Panc1 (cell line): ENCODE measurements around the gene AADACL2. TPM values are rescaled to one million over a fixed set of nuclear protein-coding genes. Genes with fewer than 3 reads are reported as not detected.

Experiments used
- ATAC-seq: fragments of 200-7000 bp; cut with Tn5 transposase; 2 replicates; pipeline ENCODE4 v1.9.1; 2020; ENCODE audit warnings: mild to moderate bottlenecking, moderate library complexity
- BruUV-seq: library from RNA; stranded (reverse); fragments of 400-500 nt; replicated peaks from 2 replicates; lab custom pipeline; 2021; lab: Mats Ljungman, UMichigan
- CTCF ChIA-PET: fragments of 300-600 bp; sonication (Branson Sonifier 250); formaldehyde crosslinking; loops from one replicate; lab custom pipeline; 2022; ENCODE audit warnings: antibody characterized with exemption; lab: Charles Lee
- POLR2A ChIA-PET: fragments of 300-600 bp; sonication (Branson Sonifier 250); formaldehyde crosslinking; loops from one replicate; lab custom pipeline; 2022; ENCODE audit warnings: antibody characterized with exemption; lab: Charles Lee
- DNase-seq: peaks from one replicate; pipeline ENCODE4 v3.0.0-alpha.2; 2010; ENCODE audit warnings: low read depth, low spot score
- H3K27ac ChIP-seq: 2 replicates; pipeline ENCODE4 v1.5.1; 2011; ENCODE audit warnings: mild to moderate bottlenecking, low read length, inconsistent platforms
- H3K27me3 ChIP-seq: fragments of 200-500 bp; sonication (Bioruptor generic); 2 replicates; pipeline ENCODE4 v1.6.0; 2014; ENCODE audit warnings: low read length, inconsistent platforms; ENCODE audit not compliant: control insufficient read depth, insufficient read depth
- H3K36me3 ChIP-seq: fragments of 200-500 bp; sonication (Bioruptor generic); 2 replicates; pipeline ENCODE4 v1.5.1; 2014; ENCODE audit warnings: inconsistent platforms, mild to moderate bottlenecking, low read length, moderate library complexity; ENCODE audit not compliant: control insufficient read depth, insufficient read depth
- H3K4me1 ChIP-seq: 2 replicates; pipeline ENCODE4 v1.5.1; 2011; ENCODE audit warnings: inconsistent platforms, mild to moderate bottlenecking, low read length, moderate library complexity; ENCODE audit not compliant: control insufficient read depth, insufficient read depth
- H3K4me3 ChIP-seq, 2 experiments: 2 replicates each; pipeline ENCODE4 v1.5.1; 2011 to 2012; ENCODE audit warnings: low read depth in 2 of 2, low read length in 2 of 2, mild to moderate bottlenecking in 2 of 2, inconsistent platforms in 1 of 2, moderate library complexity in 1 of 2
- H3K9me3 ChIP-seq: fragments of 200-500 bp; sonication (Bioruptor generic); 2 replicates; pipeline ENCODE4 v1.5.1; 2014; ENCODE audit warnings: low read depth, mild to moderate bottlenecking, inconsistent platforms, low read length, moderate library complexity; ENCODE audit not compliant: control insufficient read depth, insufficient read depth
- CTCF ChIP-seq: fragments of 450-650 bp; IDR thresholded peaks from 2 replicates; pipeline ENCODE4 v1.5.1; 2017; ENCODE audit warnings: mild to moderate bottlenecking
- POLR2AphosphoS5 ChIP-seq: IDR thresholded peaks from 2 replicates; pipeline ENCODE4 v1.6.1; 2012; ENCODE audit warnings: mild to moderate bottlenecking, low read depth, low read length, moderate library complexity
- REST ChIP-seq, 2 experiments: IDR thresholded peaks; 2 replicates each; pipeline ENCODE4 v1.6.1; 2011 to 2012; ENCODE audit warnings: low read depth in 2 of 2, control low read depth in 1 of 2, low read length in 1 of 2, mild to moderate bottlenecking in 1 of 2, moderate library complexity in 1 of 2; ENCODE audit not compliant: insufficient read depth in 1 of 2
- SIN3A ChIP-seq: IDR thresholded peaks from 2 replicates; pipeline ENCODE4 v1.6.1; 2012; ENCODE audit warnings: low read depth, mild to moderate bottlenecking, low read length, moderate library complexity, borderline replicate concordance; ENCODE audit not compliant: insufficient read depth
- TCF7L2 ChIP-seq: IDR thresholded peaks from 2 replicates; pipeline ENCODE4 v1.6.1; 2011; ENCODE audit warnings: mild to moderate bottlenecking, low read depth, low read length, inconsistent platforms
- in situ Hi-C: cut with HindIII; loops from 2 replicates; pipeline ENCODE4 v1.10.0; 2016; ENCODE audit warnings: low sequenced_read_pairs, low pct_unique_long_range_greater_than_20kb
- intact Hi-C: fragments of 100-400 bp; cut with micrococcal nuclease; formaldehyde crosslinking; loops from one replicate; pipeline ENCODE4 v1.10.0; 2022; ENCODE audit not compliant: unreplicated experiment
- total RNA-seq: library from RNA; stranded (reverse); gene quantifications from one replicate; pipeline ENCODE4 v1.2.1, GENCODE V29; 2021; ENCODE audit not compliant: unreplicated experiment

AADACL2 gene
- total RNA-seq, 1 experiment from 2014 or later, result not detected

GRCh38 chr3:151722856-151723255 is 10.9 kb upstream of the AADACL2 start:
- DNase-seq (no peak), ATAC-seq (no peak)
- no peaks in the 10 kb centered on the region for H3K27me3 ChIP-seq
- ChIA-PET CTCF (no interaction called here), POLR2A (no interaction called here)
- in situ Hi-C loops (no loop called here), intact Hi-C loops (no loop called here)
- H3K9me3 ChIP-seq, result no peaks in the 10 kb centered on the region
- no peak overlapping the region for H3K4me3 ChIP-seq
- no TSS peak for BruUV-seq
- H3K4me1 ChIP-seq, result no peaks in the 10 kb centered on the region
- no peak overlapping the region for H3K27ac ChIP-seq
- no peaks in the 10 kb centered on the region for H3K36me3 ChIP-seq
- TF ChIP-seq TCF7L2 (no peak), POLR2AphosphoS5 (no peak), REST (IDR thresholded peaks at IDR 0.05; ENCODE audit: insufficient read depth in 1 of 2, low read depth in 2 of 2, low read length in 1 of 2) (no peak), CTCF (no peak), SIN3A (no peak)

GRCh38 chr3:151724576-151725562 is 8.9 kb upstream of the AADACL2 start:
- no peaks in the 10 kb centered on the region for H3K4me1 ChIP-seq
- H3K27ac ChIP-seq, result no peak overlapping the region
- no peak for ATAC-seq
- ChIA-PET POLR2A (interaction anchor here (0.8 kb wide), 1 partner anchor 415 kb away, joined by 4 read pairs; no protein-coding TSS in a partner anchor), CTCF (no interaction called here)
- no TSS peak for BruUV-seq
- no peak for DNase-seq
- intact Hi-C loops (no loop called here), in situ Hi-C loops (no loop called here)
- no peaks in the 10 kb centered on the region for H3K36me3 ChIP-seq
- no peak for TF ChIP-seq SIN3A
- no peak for TF ChIP-seq POLR2AphosphoS5
- no peaks in the 10 kb centered on the region for H3K27me3 ChIP-seq
- H3K9me3 ChIP-seq, result no peaks in the 10 kb centered on the region
- no peak overlapping the region for H3K4me3 ChIP-seq

GRCh38 chr3:151726016-151726415 is 7.7 kb upstream of the AADACL2 start:
- Histone ChIP-seq H3K27me3 (no peaks in the 10 kb centered on the region), H3K36me3 (no peaks in the 10 kb centered on the region), H3K9me3 (no peaks in the 10 kb centered on the region), H3K4me3 (no peak overlapping the region), H3K27ac (no peak overlapping the region), H3K4me1 (no peaks in the 10 kb centered on the region)
- intact Hi-C loops, result no loop called here
- POLR2A ChIA-PET, result no interaction called here
- ATAC-seq (no peak), DNase-seq (no peak)
- no TSS peak for BruUV-seq
- in situ Hi-C loops, result no loop called here
- no peak for TF ChIP-seq CTCF
- no peak for TF ChIP-seq POLR2AphosphoS5
- TF ChIP-seq TCF7L2, result no peak
- no peak for TF ChIP-seq REST (IDR thresholded peaks at IDR 0.05; ENCODE audit: insufficient read depth in 1 of 2, low read depth in 2 of 2, low read length in 1 of 2)
- CTCF ChIA-PET, result no interaction called here
